ENCODE measurements around the gene ST8SIA4. TPM values are rescaled to one million over a fixed set of nuclear protein-coding genes. Genes with fewer than 3 reads are reported as not detected.

The ST8SIA4 gene
- total and polyA plus RNA-seq, 2 donors from 2014 or later = 0.69 to 11.6 TPM

- DNase-seq = peak in 2 of 5 donors; percentile 65 to 74
- intact Hi-C loops (cut with DNase I) = no loop called here
Observed at GRCh38 chr5:100768221-100768620, 134.9 kb downstream of the ST8SIA4 start.

GRCh38 chr5:100762995-100763394 is 140.1 kb downstream of the ST8SIA4 start:
- FAIRE-seq = no peak
- intact Hi-C loops (cut with DNase I) = no loop called here
- no peaks in the 10 kb centered on the region for H3K36me3 ChIP-seq (ENCODE audit: control insufficient read depth in 2 of 3, insufficient read depth in 3 of 3, low read length in 3 of 3)

More at GRCh38 chr5:100768221-100768620, 134.9 kb downstream of the ST8SIA4 start:
- no peaks in the 10 kb centered on the region for H3K9me3 ChIP-seq (ENCODE audit: control insufficient read depth in 2 of 3, insufficient read depth in 1 of 3, low read length in 3 of 3)
- no peak overlapping the region for H3K4me3 ChIP-seq (ENCODE audit: low read length in 3 of 3)
- no peak overlapping the region for H3K9ac ChIP-seq (ENCODE audit: low read length in 3 of 3)
- no peaks in the 10 kb centered on the region for H3K4me1 ChIP-seq (ENCODE audit: control insufficient read depth in 2 of 3, insufficient read depth in 2 of 3, low read depth in 1 of 3, low read length in 3 of 3)
- no peaks in the 10 kb centered on the region for H3K36me3 ChIP-seq (ENCODE audit: control insufficient read depth in 2 of 3, insufficient read depth in 3 of 3, low read length in 3 of 3)
- H3K27me3 ChIP-seq (ENCODE audit: control insufficient read depth, insufficient read depth, low read length) = no peaks in the 10 kb centered on the region
- no peak overlapping the region for H3K27ac ChIP-seq (ENCODE audit: low read depth in 2 of 2, low read length in 2 of 2)
- TF ChIP-seq CTCF (IDR thresholded peaks at IDR 0.05; ENCODE audit: borderline replicate concordance, extremely low read depth, insufficient read depth) = no peak
- no peak for FAIRE-seq

DNA sequence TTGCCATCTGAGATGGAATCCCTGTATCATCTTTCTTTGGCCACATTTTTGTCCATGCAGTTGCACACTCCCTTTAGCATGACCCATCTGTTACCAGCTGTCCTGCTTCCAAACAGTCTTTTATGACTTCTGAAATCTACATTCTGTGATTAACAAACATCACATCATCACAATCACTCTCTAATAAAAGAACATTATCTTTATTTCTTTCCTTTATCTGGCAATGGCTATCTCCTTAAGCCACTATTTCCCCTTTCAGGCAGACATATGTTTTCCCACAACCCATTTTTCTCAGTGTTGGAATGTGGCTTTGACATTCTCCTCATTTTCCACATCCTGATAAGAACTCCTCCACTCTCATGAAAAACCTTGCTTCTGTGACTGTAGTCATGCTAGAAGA is 141.0 kb downstream of the ST8SIA4 start:
- FAIRE-seq (no peak), DNase-seq (peak in 2 of 5 donors; percentile 32 to 41)
- TF ChIP-seq CTCF (IDR thresholded peaks at IDR 0.05; ENCODE audit: borderline replicate concordance, extremely low read depth, insufficient read depth) = no peak
- Histone ChIP-seq H3K36me3 (ENCODE audit: control insufficient read depth in 2 of 3, insufficient read depth in 3 of 3, low read length in 3 of 3) (no peaks in the 10 kb centered on the region), H3K4me1 (ENCODE audit: control insufficient read depth in 2 of 3, insufficient read depth in 2 of 3, low read depth in 1 of 3, low read length in 3 of 3) (no peaks in the 10 kb centered on the region), H3K9me3 (ENCODE audit: control insufficient read depth in 2 of 3, insufficient read depth in 1 of 3, low read length in 3 of 3) (no peaks in the 10 kb centered on the region), H3K27me3 (ENCODE audit: control insufficient read depth, insufficient read depth, low read length) (no peaks in the 10 kb centered on the region), H3K4me3 (ENCODE audit: low read length in 3 of 3) (no peak overlapping the region), H3K27ac (ENCODE audit: low read depth in 2 of 2, low read length in 2 of 2) (no peak overlapping the region), H3K9ac (ENCODE audit: low read length in 3 of 3) (no peak overlapping the region)
- intact Hi-C loops (cut with DNase I) = no loop called here

More at GRCh38 chr5:100762995-100763394, 140.1 kb downstream of the ST8SIA4 start:
- no peak overlapping the region for H3K4me3 ChIP-seq (ENCODE audit: low read length in 3 of 3)
- no peak overlapping the region for H3K27ac ChIP-seq (ENCODE audit: low read depth in 2 of 2, low read length in 2 of 2)
- H3K9me3 ChIP-seq (ENCODE audit: control insufficient read depth in 2 of 3, insufficient read depth in 1 of 3, low read length in 3 of 3) = no peaks in the 10 kb centered on the region
- no peak for DNase-seq
- no peaks in the 10 kb centered on the region for H3K4me1 ChIP-seq (ENCODE audit: control insufficient read depth in 2 of 3, insufficient read depth in 2 of 3, low read depth in 1 of 3, low read length in 3 of 3)
- H3K9ac ChIP-seq (ENCODE audit: low read length in 3 of 3) = no peak overlapping the region
- TF ChIP-seq CTCF (IDR thresholded peaks at IDR 0.05; ENCODE audit: borderline replicate concordance, extremely low read depth, insufficient read depth) = no peak
- no peaks in the 10 kb centered on the region for H3K27me3 ChIP-seq (ENCODE audit: control insufficient read depth, insufficient read depth, low read length)

DNA sequence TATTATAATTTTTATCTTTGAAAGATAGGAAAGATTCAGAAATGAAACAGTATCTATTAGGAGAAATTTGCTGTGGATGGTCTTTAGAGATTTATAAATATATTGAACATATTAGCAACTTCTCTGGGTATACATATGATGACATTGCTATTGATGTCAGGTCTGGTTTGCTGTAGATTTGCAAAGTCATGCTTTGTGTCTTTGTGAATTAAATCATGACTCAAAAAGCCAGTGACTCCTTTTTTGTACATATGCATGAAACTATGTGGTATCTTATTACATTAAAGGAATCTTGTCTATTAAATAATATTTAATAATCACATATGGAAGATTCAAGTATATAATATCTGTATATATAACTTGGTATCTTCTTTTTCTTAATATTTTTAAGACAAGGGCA is 141.9 kb downstream of the ST8SIA4 start:
- no peak for TF ChIP-seq CTCF (IDR thresholded peaks at IDR 0.05; ENCODE audit: borderline replicate concordance, extremely low read depth, insufficient read depth)
- DNase-seq (no peak), FAIRE-seq (no peak)
- H3K9ac ChIP-seq (ENCODE audit: low read length in 3 of 3) = no peak overlapping the region
- no peaks in the 10 kb centered on the region for H3K27me3 ChIP-seq (ENCODE audit: control insufficient read depth, insufficient read depth, low read length)
- intact Hi-C loops (cut with DNase I) = no loop called here
- no peaks in the 10 kb centered on the region for H3K4me1 ChIP-seq (ENCODE audit: control insufficient read depth in 2 of 3, insufficient read depth in 2 of 3, low read depth in 1 of 3, low read length in 3 of 3)
- no peaks in the 10 kb centered on the region for H3K36me3 ChIP-seq (ENCODE audit: control insufficient read depth in 2 of 3, insufficient read depth in 3 of 3, low read length in 3 of 3)
- no peak overlapping the region for H3K4me3 ChIP-seq (ENCODE audit: low read length in 3 of 3)
- no peaks in the 10 kb centered on the region for H3K9me3 ChIP-seq (ENCODE audit: control insufficient read depth in 2 of 3, insufficient read depth in 1 of 3, low read length in 3 of 3)
- H3K27ac ChIP-seq (ENCODE audit: low read depth in 2 of 2, low read length in 2 of 2) = no peak overlapping the region
